Psoas muscle (tissue), 8 donors: Measurements from ENCODE around the gene MKNK2. TPM values are rescaled to one million over a fixed set of nuclear protein-coding genes. Genes with fewer than 3 reads are reported as not detected.
A peak's percentile ranks its signal among the peaks of the same experiment; 100 is the strongest.
"Not testable (repeated sequence)": the region's sequence is repeated elsewhere in the genome, so short reads cannot be mapped to it uniquely, and the experiment has no call there.

Source experiments
- ATAC-seq, 4 donors: fragments of 200-7000 bp; cut with Tn5 transposase; one replicate each; pipeline ENCODE4 v1.9.1; 2020; ENCODE audit warnings: moderate library complexity in 3 of 4, mild to moderate bottlenecking in 2 of 4
- DNase-seq, 2 donors: peaks; one replicate each; pipeline ENCODE4 v3.0.0-alpha.2; 2020
- H3K27ac ChIP-seq: fragments of 200-600 bp; one replicate; pipeline ENCODE4 v1.8.0; 2022
- H3K27me3 ChIP-seq, 3 donors: fragments of 200-600 bp in 1 of 3; one replicate each; pipeline versions ENCODE4 v1.6.1 to v1.8.0; 2013 to 2022; ENCODE audit warnings: low read length in 2 of 3, mild to moderate bottlenecking in 2 of 3, moderate library complexity in 1 of 3; ENCODE audit not compliant: insufficient read depth in 3 of 3
- H3K36me3 ChIP-seq, 2 donors: fragments of 200-600 bp in 1 of 2; one replicate each; pipeline versions ENCODE4 v1.6.1 to v1.8.0; 2013 to 2022; ENCODE audit warnings: low read depth in 1 of 2, mild to moderate bottlenecking in 1 of 2, moderate library complexity in 1 of 2; ENCODE audit not compliant: insufficient read depth in 1 of 2
- H3K4me1 ChIP-seq: fragments of 200-600 bp; one replicate; pipeline ENCODE4 v1.8.0; 2022
- H3K4me3 ChIP-seq: fragments of 200-600 bp; one replicate; pipeline ENCODE4 v1.8.0; 2022; ENCODE audit warnings: mild to moderate bottlenecking
- H3K9me3 ChIP-seq: fragments of 200-600 bp; one replicate; pipeline ENCODE4 v1.8.0; 2022
- WGBS, 3 donors: extraction: QIAGEN DNeasy Blood & Tissue Kit; methylation state at CpG; one replicate each; pipeline versions ENCODE4 v1.1.6 to v1.1.7; 2013; 5-methylcytosine and 5-hydroxymethylcytosine counted together
- intact Hi-C, 2 donors: fragments of 100-400 bp; cut with DNase I; formaldehyde crosslinking; loops; one replicate each; pipeline versions ENCODE4 v1.11.0 to v1.14.2; 2022
- polyA plus RNA-seq, 3 donors: library from polyadenylated mRNA; stranded (reverse); fragments of 200-250 nt; gene quantifications; one replicate each; pipeline ENCODE4 v1.2.3, GENCODE V29; 2013
- total RNA-seq, 4 donors: library from RNA; stranded (reverse); fragmentation: NEBNext Ultra II Directional in 2 of 4; extraction: Animal tissue kit (Norgen Biotek cat#: 25700) in 2 of 4; gene quantifications; one replicate each; pipeline versions ENCODE4 v1.2.1 to v1.2.4, GENCODE V29; 2021 to 2023
- TF ChIP-seq, protein P1 (sequence below): fragments of 200-600 bp; IDR thresholded peaks from one replicate; pipeline ENCODE4 v1.8.0; 2022; ENCODE audit warnings: antibody characterized with exemption
- donor health status: healthy with polysubstance abuse.
- donor health status: DM: no; HTN: no; CAD: no; lungs with moderate emphysema.
- donor health status: Bipolar disorder and iron deficiency.
- donor health status: healthy.
- donor health status: DM: yes; HTN: yes; CAD: no.
- donor health status: DM: no; HTN: no; CAD: no.
- donor health status: DM: no; HTN: no; CAD: no.
- donor health status: DM: yes; HTN: yes; CAD: no.

MKNK2 gene
- total and polyA plus RNA-seq, 7 donors, result 793 to 2,795 (median 1,017) TPM

DNA sequence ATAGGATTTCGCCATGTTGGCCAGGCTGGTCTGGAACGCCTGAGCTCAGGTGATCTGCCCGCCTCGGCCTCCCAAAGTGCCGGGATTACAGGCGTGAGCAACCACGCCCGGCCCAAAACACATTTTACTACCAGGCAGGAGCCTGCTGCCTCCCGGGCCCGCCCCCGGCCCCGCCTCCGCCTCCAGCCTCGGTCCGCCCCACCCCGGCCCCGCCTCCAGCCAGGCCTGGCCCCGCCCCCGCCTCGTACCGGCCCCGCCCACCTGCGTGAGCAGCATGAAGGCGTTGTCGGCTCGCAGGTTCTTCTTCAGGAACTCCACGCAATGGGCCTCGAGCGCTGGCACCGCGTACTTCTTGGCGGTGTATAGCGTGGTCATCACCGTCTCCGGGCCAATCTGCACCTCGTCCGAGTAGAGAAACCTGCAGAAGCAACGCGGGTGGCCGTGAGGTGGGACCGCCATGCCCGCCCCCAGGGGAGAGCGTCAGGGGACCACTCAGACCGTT, 58.2 kb downstream of the MKNK2 start:
- Histone ChIP-seq H3K36me3 (peaks cover 2 to 84% of the 10 kb centered on the region in 2 donors), H3K4me3 (no peak overlapping the region), H3K4me1 (no peaks in the 10 kb centered on the region), H3K27ac (no peak overlapping the region), H3K9me3 (no peaks in the 10 kb centered on the region), H3K27me3 (no peaks in the 10 kb centered on the region)
- intact Hi-C loops, result no loop called here
- TF ChIP-seq, protein P1, sequence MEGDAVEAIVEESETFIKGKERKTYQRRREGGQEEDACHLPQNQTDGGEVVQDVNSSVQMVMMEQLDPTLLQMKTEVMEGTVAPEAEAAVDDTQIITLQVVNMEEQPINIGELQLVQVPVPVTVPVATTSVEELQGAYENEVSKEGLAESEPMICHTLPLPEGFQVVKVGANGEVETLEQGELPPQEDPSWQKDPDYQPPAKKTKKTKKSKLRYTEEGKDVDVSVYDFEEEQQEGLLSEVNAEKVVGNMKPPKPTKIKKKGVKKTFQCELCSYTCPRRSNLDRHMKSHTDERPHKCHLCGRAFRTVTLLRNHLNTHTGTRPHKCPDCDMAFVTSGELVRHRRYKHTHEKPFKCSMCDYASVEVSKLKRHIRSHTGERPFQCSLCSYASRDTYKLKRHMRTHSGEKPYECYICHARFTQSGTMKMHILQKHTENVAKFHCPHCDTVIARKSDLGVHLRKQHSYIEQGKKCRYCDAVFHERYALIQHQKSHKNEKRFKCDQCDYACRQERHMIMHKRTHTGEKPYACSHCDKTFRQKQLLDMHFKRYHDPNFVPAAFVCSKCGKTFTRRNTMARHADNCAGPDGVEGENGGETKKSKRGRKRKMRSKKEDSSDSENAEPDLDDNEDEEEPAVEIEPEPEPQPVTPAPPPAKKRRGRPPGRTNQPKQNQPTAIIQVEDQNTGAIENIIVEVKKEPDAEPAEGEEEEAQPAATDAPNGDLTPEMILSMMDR, result no peak
- 88 to 94% (median 93%) methylated on average over 35 to 44 of the region's 44 CpGs for WGBS, 3 donors
- ATAC-seq, result peak in 2 of 4 donors; percentile 52 to 56
- peak in 1 of 2 donors; percentile 52 for DNase-seq

DNA sequence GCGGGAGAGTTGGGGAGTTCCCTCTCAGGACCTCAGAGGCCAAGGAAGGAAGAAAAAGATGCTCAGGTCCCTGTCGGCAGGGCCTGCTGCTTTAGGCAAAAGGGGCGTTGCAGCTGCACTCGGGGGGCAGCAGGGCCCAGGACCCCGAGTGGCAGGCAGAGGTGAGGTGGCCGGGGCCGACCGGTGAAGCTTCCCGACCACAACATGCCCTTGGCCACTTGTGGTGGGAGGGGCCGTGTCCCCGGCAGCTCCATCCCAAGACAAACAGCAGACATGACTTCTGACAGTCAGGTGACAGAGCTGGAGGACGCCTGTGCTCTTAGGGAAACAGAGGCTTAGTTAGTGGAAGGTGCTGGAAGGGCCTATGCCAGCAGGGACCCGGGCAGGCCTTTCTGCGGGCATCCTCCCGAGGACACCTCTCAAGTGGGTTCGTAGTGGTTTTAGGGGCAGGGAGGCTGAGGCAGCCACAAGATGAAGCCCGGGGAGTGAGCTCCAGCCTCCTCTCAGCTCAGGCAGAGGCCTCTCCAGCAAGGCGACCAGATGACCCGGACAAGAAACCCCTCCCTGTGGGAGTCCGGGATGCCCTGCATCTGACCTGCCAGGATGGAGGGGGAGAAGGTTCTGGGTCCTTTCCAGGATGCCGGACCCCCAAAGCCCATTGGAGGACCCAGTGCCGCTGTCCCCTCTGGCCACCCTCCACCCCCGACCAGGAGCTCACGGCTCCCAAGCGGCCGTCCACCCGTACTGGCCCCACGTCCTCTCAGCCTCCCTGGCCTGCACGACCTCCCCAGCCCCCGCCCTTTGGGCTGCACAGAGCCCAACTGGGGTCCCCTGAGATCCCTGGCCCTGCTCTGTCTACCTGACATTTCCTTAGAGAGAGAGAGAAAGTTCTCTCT, 59.8 kb downstream of the MKNK2 start:
- Histone ChIP-seq H3K27me3 (no peaks in the 10 kb centered on the region), H3K4me3 (no peak overlapping the region), H3K4me1 (no peaks in the 10 kb centered on the region), H3K36me3 (peaks cover 2 to 87% of the 10 kb centered on the region in 2 donors), H3K9me3 (no peaks in the 10 kb centered on the region), H3K27ac (no peak overlapping the region)
- ATAC-seq (peak in 1 of 4 donors; percentile 10), DNase-seq (peak in 1 of 2 donors; percentile 42)
- intact Hi-C loops, result no loop called here
- WGBS, 3 donors, result 90 to 91% (median 91%) methylated on average over 29 to 30 of the region's 30 CpGs
- TF ChIP-seq, protein P1, result no peak

DNA sequence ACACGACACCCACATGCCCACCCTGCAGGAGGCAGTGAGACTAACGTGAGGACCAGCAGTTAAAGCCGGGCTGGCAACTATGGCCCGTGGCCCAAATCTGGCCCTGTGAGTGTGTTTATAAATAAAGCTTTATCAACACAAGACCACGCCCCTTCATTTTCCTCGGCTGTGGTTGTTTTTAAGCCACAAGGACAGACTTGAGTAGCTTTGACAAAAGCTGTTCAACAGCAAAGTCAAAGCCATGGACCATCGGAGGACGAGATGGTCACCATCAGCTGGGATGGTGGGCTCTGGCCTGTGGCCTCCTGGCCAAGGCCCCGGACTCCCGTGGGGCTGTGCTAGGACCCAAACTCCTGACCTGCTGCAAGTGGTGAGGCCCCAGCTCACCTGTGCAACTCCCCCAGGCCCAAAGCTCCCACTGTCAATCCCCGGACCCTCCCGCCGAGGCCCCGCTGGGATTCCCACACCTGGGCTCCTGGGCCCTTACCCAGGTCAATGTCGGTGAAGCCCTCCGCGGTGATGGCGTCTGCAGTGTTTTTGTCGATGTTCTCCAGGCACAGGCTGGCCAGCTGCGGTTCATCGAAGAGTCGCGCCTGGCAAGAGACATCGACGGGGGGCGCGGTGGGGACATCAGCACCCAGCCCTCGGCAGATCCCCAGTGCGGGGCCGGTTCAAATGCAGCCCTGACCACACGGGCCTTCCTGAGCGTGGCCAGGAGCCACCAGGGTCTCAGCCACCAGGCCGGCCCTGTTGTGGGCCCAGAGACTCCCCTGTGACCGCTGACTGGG, 60.6 kb downstream of the MKNK2 start:
- H3K36me3 ChIP-seq, result peaks cover 2 to 88% of the 10 kb centered on the region in 2 donors
- no peaks in the 10 kb centered on the region for H3K9me3 ChIP-seq
- H3K4me3 ChIP-seq, result no peak overlapping the region
- H3K27ac ChIP-seq, result no peak overlapping the region
- ATAC-seq (no peak), DNase-seq (peak in 1 of 2 donors; percentile 53)
- no peaks in the 10 kb centered on the region for H3K4me1 ChIP-seq
- TF ChIP-seq, protein P1, result no peak
- intact Hi-C loops, result no loop called here
- no peaks in the 10 kb centered on the region for H3K27me3 ChIP-seq
- 93 to 96% (median 95%) methylated on average over 34 of the region's 34 CpGs for WGBS, 3 donors

DNA sequence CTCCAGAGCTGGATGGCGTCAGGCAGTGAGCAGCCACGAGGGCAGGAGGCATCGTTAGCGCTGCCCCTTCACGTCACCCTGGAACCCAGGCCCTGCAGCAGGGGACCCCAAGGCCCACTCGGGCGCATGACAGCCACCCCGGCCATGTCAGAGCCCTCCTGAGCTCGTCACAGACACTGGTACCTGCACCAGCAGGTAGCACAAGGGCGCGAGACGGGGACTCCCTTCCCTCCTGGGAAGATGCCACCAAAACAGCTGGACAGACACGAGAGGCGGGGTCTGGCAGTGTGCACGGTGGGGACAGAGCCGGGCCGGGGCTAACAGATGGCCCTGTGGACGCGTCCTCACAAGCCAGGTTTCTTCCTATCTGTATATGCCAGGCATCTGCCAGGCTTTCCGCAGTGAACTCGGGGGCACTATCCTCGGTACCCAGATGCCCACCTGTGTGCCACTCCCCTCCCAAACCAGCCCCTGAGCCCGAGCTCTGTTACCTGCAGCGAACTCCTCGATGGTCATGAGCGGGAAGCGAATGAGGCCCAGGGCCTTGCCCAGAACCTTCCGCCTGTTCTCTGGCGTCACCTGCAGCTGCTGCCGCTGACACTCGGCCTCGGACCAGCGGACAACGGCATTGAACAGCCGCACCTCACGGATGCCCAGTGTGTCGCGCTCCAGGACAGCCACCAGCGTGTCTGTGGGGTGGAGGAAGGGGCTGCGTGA, 61.4 kb downstream of the MKNK2 start:
- 85 to 88% (median 87%) methylated on average over 40 of the region's 40 CpGs for WGBS, 3 donors
- ATAC-seq, result no peak

DNA sequence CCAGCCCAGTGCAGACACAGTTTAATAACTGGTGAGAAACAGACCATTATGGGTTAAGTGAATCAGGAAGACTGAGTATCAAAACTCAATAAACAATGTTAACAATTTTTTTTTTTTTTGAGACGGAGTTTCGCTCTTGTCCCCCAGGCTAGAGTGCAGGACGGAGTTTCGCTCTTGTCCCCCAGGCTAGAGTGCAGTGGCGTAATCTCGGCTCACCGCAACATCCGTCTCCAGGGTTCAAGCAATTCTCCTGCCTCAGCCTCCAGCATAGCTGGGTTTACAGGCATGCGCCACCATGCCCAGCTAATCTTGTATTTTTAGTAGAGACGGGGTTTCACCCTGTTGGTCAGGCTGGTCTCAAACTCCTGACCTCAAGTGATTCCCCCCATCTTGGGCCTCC, 62.6 kb downstream of the MKNK2 start:
- H3K27me3 ChIP-seq, H3K9me3 ChIP-seq, H3K4me1 ChIP-seq, H3K27ac ChIP-seq, DNase-seq, ATAC-seq, H3K4me3 ChIP-seq, intact Hi-C loops: not testable (repeated sequence)
- H3K36me3 ChIP-seq, result peaks cover 2 to 94% of the 10 kb centered on the region in 2 donors
- 87 to 92% (median 91%) methylated on average over 10 of the region's 10 CpGs for WGBS, 3 donors

More for the DNA sequence above, 61.4 kb downstream of the MKNK2 start:
- H3K27me3 ChIP-seq, result no peaks in the 10 kb centered on the region
- TF ChIP-seq, protein P1, result no peak
- H3K4me1 ChIP-seq, result no peaks in the 10 kb centered on the region
- intact Hi-C loops, result no loop called here
- H3K36me3 ChIP-seq, result peaks cover 2 to 95% of the 10 kb centered on the region in 2 donors
- H3K4me3 ChIP-seq, result no peak overlapping the region
- no peak overlapping the region for H3K27ac ChIP-seq
- H3K9me3 ChIP-seq, result no peaks in the 10 kb centered on the region
- DNase-seq, result peak in 1 of 2 donors; percentile 43
